Esophagus mucosa (tissue), 1 donor: ENCODE measurements around the gene ZBTB7B. TPM values are rescaled to one million over a fixed set of nuclear protein-coding genes. Genes with fewer than 3 reads are reported as not detected.
"Not testable (repeated sequence)": the region's sequence is repeated elsewhere in the genome, so short reads cannot be mapped to it uniquely, and the experiment has no call there.

ENCODE experiments used
- ATAC-seq: fragments of 200-7000 bp; cut with Tn5 transposase; one replicate; pipeline ENCODE4 v1.9.1; 2020
- total RNA-seq: library from RNA; stranded (reverse); gene quantifications from one replicate; pipeline ENCODE4 v1.2.4, GENCODE V29; 2023
- donor health status: DM: yes; HTN: yes; CAD: no.

ZBTB7B gene
- total RNA-seq, 1 donor from 2014 or later: 132 TPM

DNA sequence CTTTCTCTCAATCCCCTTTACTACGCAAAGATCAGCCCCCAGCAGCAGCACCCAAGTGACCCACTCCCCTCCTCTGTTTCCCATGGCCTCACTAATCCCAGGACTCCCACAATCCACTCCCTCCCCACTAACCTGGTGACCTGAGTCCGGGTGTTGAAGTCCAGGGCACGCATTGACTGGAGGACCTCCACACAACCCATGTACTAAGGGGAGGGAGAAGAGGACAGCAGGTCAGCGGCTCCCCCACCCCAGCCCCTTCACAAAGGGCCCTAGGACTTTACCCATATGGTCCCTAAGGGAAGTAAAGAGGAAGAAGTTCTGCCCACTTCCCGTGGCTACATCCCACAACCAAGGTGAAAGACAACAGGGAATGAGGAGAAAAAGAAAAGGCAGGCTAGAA is 33.4 kb upstream of the ZBTB7B start:
- ATAC-seq: no peak

DNA sequence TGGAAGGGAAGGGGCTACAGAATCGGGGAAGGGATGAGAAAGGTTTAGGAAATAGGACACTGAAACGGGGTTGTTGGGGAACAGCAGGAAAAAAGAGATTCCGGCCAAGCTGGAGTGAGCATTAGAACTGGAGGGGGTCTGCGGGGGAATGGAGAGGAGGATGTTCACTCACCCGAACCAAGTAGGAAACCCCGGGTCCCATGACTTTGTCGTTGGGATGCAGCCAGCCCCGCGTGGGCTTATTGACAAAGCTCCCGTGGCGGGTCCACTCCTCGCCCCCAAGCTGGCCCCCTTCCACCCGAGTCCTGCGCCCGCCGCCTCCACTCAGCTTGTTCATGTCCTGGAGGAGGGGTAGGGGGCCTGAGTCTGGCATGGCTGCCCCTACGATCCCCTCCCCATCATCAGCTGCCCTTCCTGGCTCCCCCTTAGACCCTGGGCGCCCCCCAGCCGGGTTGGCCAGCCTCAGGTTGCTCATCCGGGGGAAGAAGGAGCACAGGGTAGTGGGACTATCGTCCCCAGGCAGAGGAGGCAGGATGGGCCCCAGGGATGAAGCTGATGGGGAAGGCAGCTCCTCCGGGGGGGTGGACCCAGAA is 32.6 kb upstream of the ZBTB7B start:
- no peak for ATAC-seq

DNA sequence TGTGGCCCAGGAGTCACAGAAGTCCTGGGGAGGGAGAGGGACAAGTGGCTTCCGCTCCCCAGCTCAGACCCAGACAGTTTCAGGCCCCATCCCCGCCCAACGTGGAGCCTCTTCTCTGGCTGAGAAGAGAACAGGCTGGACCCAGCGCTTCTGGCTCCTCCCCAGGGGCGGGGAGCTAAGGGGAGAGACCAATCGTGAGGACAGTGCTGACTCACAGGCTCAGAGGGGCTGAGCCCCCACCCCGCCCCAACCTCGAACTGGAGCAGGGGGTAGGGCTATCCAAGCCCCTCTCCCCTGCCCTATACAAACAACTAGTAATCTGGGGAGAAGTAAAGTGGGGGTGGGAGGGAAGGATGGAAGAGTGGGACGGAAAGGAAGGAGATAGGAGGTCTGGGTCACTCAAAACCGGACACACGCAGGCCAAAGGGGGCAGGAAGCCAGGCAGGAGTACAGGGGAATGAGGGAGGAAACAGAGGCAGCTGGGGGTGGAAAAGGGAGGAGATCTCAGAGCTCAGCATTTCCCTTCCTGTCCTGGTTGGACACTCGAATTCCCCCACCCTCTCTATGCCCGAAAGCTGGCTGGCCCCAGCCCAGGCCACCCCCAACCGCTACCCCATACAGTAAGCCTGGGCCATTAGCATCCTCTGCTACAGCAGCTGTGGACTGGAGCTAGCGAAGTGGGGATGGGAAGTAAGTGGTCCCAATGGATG is 31.8 kb upstream of the ZBTB7B start, which contains the start of gene SHC1:
SHC1 (minus strand) TSS at position 117 of the 710 bp plus-strand sequence. CDS start 221 bp downstream, outside the sequence.
- ATAC-seq: peak; percentile 57

DNA sequence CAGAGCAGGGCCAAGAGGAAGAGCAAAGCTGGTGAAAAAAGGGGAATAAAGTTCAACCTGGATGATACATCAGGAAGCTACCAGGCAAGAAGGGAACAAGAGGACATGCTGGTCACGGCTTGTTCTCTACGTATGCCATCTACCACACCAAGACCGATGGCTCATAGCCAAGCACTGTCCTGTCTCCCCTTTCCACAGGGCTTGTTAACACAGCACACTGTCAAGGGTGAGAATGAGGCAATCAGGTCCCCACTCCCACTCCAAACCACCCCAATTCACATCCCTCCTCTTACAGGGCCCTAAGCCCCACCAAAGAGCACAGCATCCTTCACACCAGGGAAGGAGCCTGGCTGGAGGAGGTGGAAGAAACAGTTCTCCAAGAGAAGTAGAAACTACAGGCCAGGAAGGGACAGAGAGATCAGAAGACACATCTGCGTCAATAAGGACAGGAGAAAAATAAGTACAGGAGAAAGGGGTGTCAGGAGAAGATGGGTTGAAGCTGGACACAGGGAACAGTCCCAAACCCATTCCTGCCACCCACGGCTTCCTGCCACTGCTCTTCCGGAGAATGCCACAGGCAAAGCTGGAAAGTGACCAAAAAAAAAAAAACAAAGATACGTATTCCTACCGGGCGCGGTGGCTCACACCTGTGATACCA is 31.1 kb upstream of the ZBTB7B start:
- peak; percentile 23 for ATAC-seq

- ATAC-seq: no peak
Observed at GRCh38 chr1:154972213-154972516, 30.4 kb upstream of the ZBTB7B start.

GRCh38 chr1:154972517-154973343 is 29.9 kb upstream of the ZBTB7B start:
- peak; percentile 0 for ATAC-seq

DNA sequence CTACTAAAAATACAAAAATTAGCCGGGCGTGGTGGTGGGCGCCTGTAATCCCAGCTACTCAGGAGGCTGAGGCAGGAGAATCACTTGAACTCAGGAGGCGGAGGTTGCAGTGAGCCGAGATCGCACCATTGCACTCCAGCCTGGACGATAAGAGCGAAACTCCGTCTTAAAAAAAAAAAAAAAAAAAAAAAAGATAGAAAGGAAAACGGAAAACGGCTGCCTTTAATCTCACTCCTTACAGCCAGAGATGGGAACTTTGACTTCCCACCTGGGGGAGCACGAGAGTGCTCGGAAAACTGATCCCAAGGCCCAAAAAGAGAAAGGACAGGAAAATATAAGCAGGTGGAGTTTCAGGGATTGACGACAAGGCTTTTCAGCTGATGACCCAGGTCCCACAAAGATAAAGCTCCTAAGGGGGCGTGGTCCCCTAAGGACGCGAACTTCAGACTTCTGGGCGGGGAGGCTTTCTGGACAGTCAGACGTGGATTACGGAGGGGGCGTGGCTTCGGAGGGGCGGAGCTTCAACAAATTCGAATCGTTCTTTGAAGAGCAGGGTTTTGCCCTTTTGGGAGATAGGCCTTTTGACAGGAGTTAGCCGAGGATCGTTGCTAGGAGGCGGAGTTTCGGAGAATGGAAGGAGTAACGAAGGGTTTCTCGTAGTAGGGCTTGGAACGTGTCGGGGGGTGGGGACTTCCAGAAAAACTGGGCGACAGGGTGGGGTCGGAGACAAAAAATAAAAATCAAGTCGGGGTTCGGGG is 29.1 kb upstream of the ZBTB7B start:
- ATAC-seq: peak; percentile 53

DNA sequence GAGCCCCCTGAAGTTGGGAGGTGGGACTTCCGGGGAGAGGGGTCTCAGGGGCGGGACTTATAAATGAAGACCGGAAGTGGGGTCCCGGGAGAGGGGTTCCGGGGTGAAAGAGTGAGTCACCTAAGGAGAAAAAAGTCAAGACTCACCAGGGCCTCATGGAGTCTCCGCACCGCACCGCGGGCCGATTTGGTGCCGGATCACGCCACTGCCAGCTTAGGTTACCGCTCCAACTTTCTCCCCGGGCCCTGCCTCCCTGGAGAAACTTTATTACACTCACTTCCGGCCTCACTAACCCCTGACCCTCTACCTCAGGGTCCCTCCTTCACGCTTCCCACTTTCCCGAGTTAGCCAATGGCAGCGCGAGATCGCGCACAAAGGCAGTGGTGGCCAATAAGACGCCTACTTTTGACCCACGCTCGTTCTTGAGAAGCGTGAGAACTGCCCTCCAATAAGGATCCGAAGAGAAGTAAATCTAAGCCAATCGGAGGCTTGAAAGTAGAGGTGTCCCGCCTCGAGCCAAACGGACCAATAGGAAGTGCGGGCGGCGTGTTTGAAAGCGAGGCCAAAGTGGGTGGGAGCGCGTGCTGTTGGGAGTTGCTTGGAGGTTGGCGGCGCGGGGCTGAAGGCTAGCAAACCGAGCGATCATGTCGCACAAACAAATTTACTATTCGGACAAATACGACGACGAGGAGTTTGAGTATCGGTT is 28.3 kb upstream of the ZBTB7B start, which contains the start of gene CKS1B:
CKS1B (plus strand) TSS at position 580 of the 706 bp plus-strand sequence; CDS start at position 645, 65 bp downstream.
- peak; percentile 84 for ATAC-seq

DNA sequence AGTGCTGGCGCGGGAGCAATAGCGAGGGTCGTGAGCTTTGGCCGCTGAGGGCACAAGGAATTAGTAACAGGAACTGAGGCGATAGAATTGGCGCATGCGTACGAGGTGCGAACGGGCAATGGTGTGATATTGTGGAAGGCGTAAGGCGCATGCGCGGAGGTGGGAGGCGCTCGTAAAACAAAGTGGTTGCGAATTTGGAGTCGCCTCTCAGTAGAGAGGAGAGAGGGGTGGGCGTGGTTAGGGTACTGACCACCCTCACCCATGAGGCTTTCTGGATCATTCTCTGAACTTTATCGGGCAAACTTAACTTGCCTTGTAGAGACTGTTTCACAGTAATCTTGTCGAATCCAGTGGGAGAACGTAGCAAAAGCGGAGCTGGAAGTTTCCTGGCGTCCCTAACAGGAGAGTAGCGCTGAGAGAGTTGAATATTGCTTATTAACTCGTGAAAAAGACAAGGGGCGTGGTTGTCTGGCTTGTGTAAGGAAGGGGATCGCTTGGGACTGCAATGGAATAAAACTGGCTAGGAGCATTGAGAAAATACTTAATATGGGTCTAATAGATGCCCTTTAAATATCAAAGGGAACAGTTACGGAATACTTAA is 27.7 kb upstream of the ZBTB7B start:
- ATAC-seq: peak; percentile 65

GRCh38 chr1:154975409-154976059 is 27.1 kb upstream of the ZBTB7B start:
- no peak for ATAC-seq

GRCh38 chr1:154977762-154978161 is 24.8 kb upstream of the ZBTB7B start:
- ATAC-seq: not testable (repeated sequence)

GRCh38 chr1:154978360-154978759 is 24.2 kb upstream of the ZBTB7B start:
- ATAC-seq: no peak

GRCh38 chr1:154982341-154982740 is 20.3 kb upstream of the ZBTB7B start:
- ATAC-seq: no peak

DNA sequence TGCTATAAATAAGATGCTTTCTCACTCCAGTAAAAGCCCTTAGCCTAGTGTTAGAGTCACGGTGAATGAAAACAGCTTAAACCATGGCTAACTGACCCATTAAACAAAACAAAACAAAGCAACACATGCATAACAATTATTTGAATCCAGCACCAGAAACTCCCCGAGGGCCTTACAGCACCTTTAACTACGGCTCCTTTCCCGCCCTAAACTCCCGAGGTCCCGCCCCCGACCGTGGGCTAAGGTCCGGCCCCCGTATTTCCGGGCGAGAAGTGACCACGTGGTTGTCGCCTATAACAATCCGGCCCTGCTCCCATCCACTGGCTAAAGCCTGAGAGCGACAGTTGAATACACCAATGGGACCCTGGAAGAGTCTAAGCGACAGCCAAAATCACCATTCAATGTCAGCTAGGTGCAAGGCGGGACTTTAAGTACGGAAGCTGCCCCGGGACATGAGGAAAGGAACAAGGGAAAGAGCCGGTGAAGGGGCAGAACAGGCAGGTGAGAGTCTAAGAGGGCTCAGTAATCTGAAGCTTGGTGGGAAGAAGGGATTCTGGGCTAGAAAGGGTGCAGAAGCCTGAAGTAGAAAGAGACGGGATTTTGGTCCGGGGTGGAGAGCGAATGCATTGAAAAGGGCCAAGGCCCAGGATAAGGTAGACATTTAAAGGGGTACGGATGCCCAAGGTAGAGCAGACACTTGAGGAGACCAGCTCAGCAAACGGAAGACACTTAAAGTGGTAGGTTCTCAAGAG is 19.5 kb upstream of the ZBTB7B start, which contains the start of gene FLAD1:
FLAD1 (plus strand) TSS at position 448 of the 752 bp plus-strand sequence. CDS start 351 bp downstream, outside the sequence.
- ATAC-seq: peak; percentile 99

- peak; percentile 19 for ATAC-seq
Observed at GRCh38 chr1:154983776-154984466, 18.7 kb upstream of the ZBTB7B start.

DNA sequence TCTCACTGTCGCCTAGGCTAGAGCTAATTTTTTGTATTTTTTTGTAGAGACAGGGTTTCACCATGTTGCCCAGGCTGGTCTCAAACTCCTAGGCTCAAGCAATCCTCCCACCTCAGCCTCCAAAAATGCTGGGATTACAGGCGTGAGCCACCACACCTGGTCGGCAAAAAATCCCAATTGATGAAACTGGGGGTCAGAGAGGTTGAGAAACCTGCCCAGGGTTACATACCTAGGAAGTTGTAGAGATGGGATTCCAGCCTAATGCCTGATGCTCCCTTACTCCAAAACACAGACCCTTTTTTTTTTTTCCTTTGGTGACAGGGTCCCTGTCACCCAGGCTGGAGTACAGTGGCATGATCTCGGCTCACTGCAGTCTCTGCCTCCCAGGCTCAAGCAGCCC is 15.9 kb upstream of the ZBTB7B start:
- ATAC-seq: not testable (repeated sequence)

- no peak for ATAC-seq
Observed at GRCh38 chr1:154987326-154987725, 15.3 kb upstream of the ZBTB7B start.

DNA sequence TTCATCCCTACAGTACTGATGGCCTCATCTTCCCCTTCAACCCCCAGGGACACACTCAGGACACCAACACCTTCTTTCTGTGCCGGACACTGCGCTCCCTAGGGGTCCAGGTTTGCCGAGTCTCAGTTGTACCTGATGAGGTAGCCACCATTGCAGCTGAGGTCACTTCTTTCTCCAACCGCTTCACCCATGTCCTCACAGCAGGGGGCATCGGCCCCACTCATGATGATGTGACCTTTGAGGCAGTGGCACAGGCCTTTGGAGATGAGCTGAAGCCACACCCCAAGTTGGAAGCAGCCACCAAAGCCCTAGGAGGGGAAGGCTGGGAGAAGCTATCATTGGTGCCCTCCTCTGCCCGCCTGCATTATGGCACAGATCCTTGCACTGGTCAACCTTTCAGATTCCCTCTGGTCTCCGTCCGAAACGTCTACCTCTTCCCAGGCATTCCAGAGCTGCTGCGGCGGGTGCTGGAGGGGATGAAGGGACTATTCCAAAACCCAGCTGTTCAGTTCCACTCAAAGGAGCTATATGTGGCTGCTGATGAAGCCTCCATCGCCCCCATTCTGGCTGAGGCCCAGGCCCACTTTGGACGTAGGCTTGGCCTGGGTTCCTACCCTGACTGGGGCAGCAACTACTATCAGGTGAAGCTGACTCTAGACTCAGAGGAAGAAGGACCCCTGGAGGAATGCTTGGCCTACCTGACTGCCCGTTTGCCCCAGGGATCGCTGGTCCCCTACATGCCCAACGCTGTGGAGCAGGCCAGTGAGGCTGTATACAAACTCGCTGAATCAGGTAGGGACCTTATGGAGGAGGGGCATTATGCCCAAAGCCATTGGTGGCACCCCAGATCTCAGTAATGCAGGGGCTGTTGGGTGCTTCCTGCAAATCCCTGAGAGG is 14.3 kb upstream of the ZBTB7B start:
- no peak for ATAC-seq
